BLaER1 treated with 17β-estradiol and CSF1 and Interleukin-3, amounts not matched to agents 10 nM and 100 nM (cell line): Measurements from ENCODE around the gene AKR1E2.

Experiments
- H3K27ac ChIP-seq, 11 experiments: shearing (Covaris generic); formaldehyde crosslinking; 2 replicates each; pipeline ENCODE4 v1.8.1; 2022
- H3K27me3 ChIP-seq, 11 experiments: shearing (Covaris generic); formaldehyde crosslinking; 2 replicates each; pipeline ENCODE4 v1.8.1; 2022
- H3K36me3 ChIP-seq, 11 experiments: shearing (Covaris generic); formaldehyde crosslinking; 2 replicates each; pipeline ENCODE4 v1.8.1; 2022
- H3K4me1 ChIP-seq, 10 experiments: shearing (Covaris generic); formaldehyde crosslinking; 2 replicates each; pipeline ENCODE4 v1.8.1; 2022
- H3K4me2 ChIP-seq, 11 experiments: shearing (Covaris generic); formaldehyde crosslinking; 2 replicates each; pipeline ENCODE4 v1.8.1; 2022
- H3K4me3 ChIP-seq, 10 experiments: shearing (Covaris generic); formaldehyde crosslinking; 2 replicates each; pipeline ENCODE4 v1.8.1; 2022
- H3K9ac ChIP-seq, 11 experiments: shearing (Covaris generic); formaldehyde crosslinking; 2 replicates each; pipeline ENCODE4 v1.8.1; 2022
- H3K9me3 ChIP-seq, 11 experiments: shearing (Covaris generic); formaldehyde crosslinking; replicated peaks in 1 of 11; 2 replicates each; pipeline ENCODE4 v1.8.1; 2022
- H4K20me1 ChIP-seq, 11 experiments: shearing (Covaris generic); formaldehyde crosslinking; 2 replicates each; pipeline ENCODE4 v1.8.1; 2022
- Cebpa-rat ChIP-seq, 11 experiments: shearing (Covaris generic); IDR thresholded peaks; 2 replicates each; pipeline ENCODE4 v1.8.1; 2022

Gene AKR1E2

GRCh38 chr10:4820804-4821401 is 5.1 kb upstream of the AKR1E2 start:
- H3K9ac ChIP-seq: no peak overlapping the region
- H4K20me1 ChIP-seq: no peaks in the 10 kb centered on the region
- peak overlapping the region in 2 of 11 experiments; percentile 29 to 60; a peak in 4 of 22 replicates for H3K4me2 ChIP-seq
- peak overlapping the region in 1 of 11 experiments; percentile 38; a peak in 1 of 22 replicates for H3K27ac ChIP-seq
- peaks cover 0 to 12% (median 7%) of the 10 kb centered on the region in 11 experiments; a peak in 14 of 22 replicates for H3K9me3 ChIP-seq
- no peak for TF ChIP-seq Cebpa-rat (IDR thresholded peaks at IDR 0.05)
- peaks cover 0 to 16% (median 0%) of the 10 kb centered on the region in 10 experiments; a peak in 4 of 20 replicates for H3K4me1 ChIP-seq
- H3K27me3 ChIP-seq: peaks cover 6 to 16% (median 12%) of the 10 kb centered on the region in 11 experiments
- no peaks in the 10 kb centered on the region for H3K36me3 ChIP-seq
- H3K4me3 ChIP-seq: no peak overlapping the region

GRCh38 chr10:4822208-4822607 is 3.8 kb upstream of the AKR1E2 start:
- Histone ChIP-seq H3K4me2 (no peak overlapping the region), H4K20me1 (no peaks in the 10 kb centered on the region), H3K27ac (no peak overlapping the region), H3K36me3 (no peaks in the 10 kb centered on the region), H3K4me1 (peaks cover 0 to 16% (median 0%) of the 10 kb centered on the region in 10 experiments; a peak in 4 of 20 replicates), H3K4me3 (no peak overlapping the region), H3K9ac (no peak overlapping the region), H3K27me3 (peaks cover 19 to 29% (median 25%) of the 10 kb centered on the region in 11 experiments), H3K9me3 (peaks cover 0 to 21% (median 15%) of the 10 kb centered on the region in 11 experiments; a peak in 14 of 22 replicates)
- no peak for TF ChIP-seq Cebpa-rat (IDR thresholded peaks at IDR 0.05)

GRCh38 chr10:4824791-4825310 is 1.2 kb upstream of the AKR1E2 start:
- peaks cover 24 to 41% (median 37%) of the 10 kb centered on the region in 11 experiments for H3K27me3 ChIP-seq
- H3K4me1 ChIP-seq: peaks cover 0 to 16% (median 0%) of the 10 kb centered on the region in 10 experiments; a peak in 4 of 20 replicates
- H4K20me1 ChIP-seq: no peaks in the 10 kb centered on the region
- no peak overlapping the region for H3K27ac ChIP-seq
- peaks cover 0 to 21% (median 15%) of the 10 kb centered on the region in 11 experiments; a peak in 14 of 22 replicates for H3K9me3 ChIP-seq
- TF ChIP-seq Cebpa-rat (IDR thresholded peaks at IDR 0.05): no peak
- H3K9ac ChIP-seq: no peak overlapping the region
- no peak overlapping the region for H3K4me2 ChIP-seq
- H3K4me3 ChIP-seq: no peak overlapping the region
- no peaks in the 10 kb centered on the region for H3K36me3 ChIP-seq

- Histone ChIP-seq H3K4me1 (peaks cover 0 to 12% (median 0%) of the 10 kb centered on the region in 10 experiments; a peak in 4 of 20 replicates), H3K4me3 (no peak overlapping the region), H3K36me3 (no peaks in the 10 kb centered on the region), H3K27ac (no peak overlapping the region), H3K4me2 (no peak overlapping the region), H3K9ac (no peak overlapping the region), H3K27me3 (peaks cover 24 to 41% (median 37%) of the 10 kb centered on the region in 11 experiments), H3K9me3 (peaks cover 0 to 21% (median 15%) of the 10 kb centered on the region in 11 experiments; a peak in 14 of 22 replicates), H4K20me1 (no peaks in the 10 kb centered on the region)
- no peak for TF ChIP-seq Cebpa-rat (IDR thresholded peaks at IDR 0.05)
Observed at GRCh38 chr10:4825456-4825867, 545 bp upstream of the AKR1E2 start.

- H4K20me1 ChIP-seq: no peaks in the 10 kb centered on the region
- H3K4me2 ChIP-seq: peak overlapping the region; percentile 21 to 73 (median 42); a peak in 15 of 22 replicates
- peaks cover 24 to 41% (median 37%) of the 10 kb centered on the region in 11 experiments for H3K27me3 ChIP-seq
- TF ChIP-seq Cebpa-rat (IDR thresholded peaks at IDR 0.05): no peak
- H3K27ac ChIP-seq: no peak overlapping the region
- no peaks in the 10 kb centered on the region for H3K36me3 ChIP-seq
- no peak overlapping the region for H3K9ac ChIP-seq
- H3K4me1 ChIP-seq: no peaks in the 10 kb centered on the region
- peaks cover 0 to 21% (median 15%) of the 10 kb centered on the region in 11 experiments; a peak in 14 of 22 replicates for H3K9me3 ChIP-seq
- peak overlapping the region in 6 of 10 experiments; percentile 20 to 63 (median 45); a peak in 6 of 20 replicates for H3K4me3 ChIP-seq
Observed at GRCh38 chr10:4826792-4827324, 851 bp downstream of the AKR1E2 start.

GRCh38 chr10:4828005-4828404 is 2.0 kb downstream of the AKR1E2 start:
- no peaks in the 10 kb centered on the region for H4K20me1 ChIP-seq
- H3K4me3 ChIP-seq: no peak overlapping the region
- no peak overlapping the region for H3K4me2 ChIP-seq
- peaks cover 24 to 41% (median 37%) of the 10 kb centered on the region in 11 experiments for H3K27me3 ChIP-seq
- no peaks in the 10 kb centered on the region for H3K36me3 ChIP-seq
- H3K4me1 ChIP-seq: no peaks in the 10 kb centered on the region
- H3K9ac ChIP-seq: no peak overlapping the region
- TF ChIP-seq Cebpa-rat (IDR thresholded peaks at IDR 0.05): no peak
- no peak overlapping the region for H3K27ac ChIP-seq
- peaks cover 0 to 21% (median 15%) of the 10 kb centered on the region in 11 experiments; a peak in 14 of 22 replicates for H3K9me3 ChIP-seq

GRCh38 chr10:4830551-4830950 is 4.5 kb downstream of the AKR1E2 start:
- no peaks in the 10 kb centered on the region for H3K4me1 ChIP-seq

GRCh38 chr10:4831091-4831490 is 5.1 kb downstream of the AKR1E2 start:
- Histone ChIP-seq H3K4me1 (no peaks in the 10 kb centered on the region), H4K20me1 (no peaks in the 10 kb centered on the region), H3K27me3 (peaks cover 13 to 25% (median 23%) of the 10 kb centered on the region in 11 experiments), H3K36me3 (no peaks in the 10 kb centered on the region), H3K27ac (no peak overlapping the region), H3K9me3 (peaks cover 0 to 8% (median 6%) of the 10 kb centered on the region in 11 experiments; a peak in 14 of 22 replicates), H3K4me3 (no peak overlapping the region), H3K4me2 (no peak overlapping the region), H3K9ac (no peak overlapping the region)
- no peak for TF ChIP-seq Cebpa-rat (IDR thresholded peaks at IDR 0.05)

More at GRCh38 chr10:4830551-4830950, 4.5 kb downstream of the AKR1E2 start:
- Histone ChIP-seq H3K9me3 (peaks cover 0 to 14% (median 11%) of the 10 kb centered on the region in 11 experiments; a peak in 14 of 22 replicates), H3K9ac (no peak overlapping the region), H3K4me3 (no peak overlapping the region), H3K27me3 (peaks cover 18 to 31% (median 28%) of the 10 kb centered on the region in 11 experiments), H3K36me3 (no peaks in the 10 kb centered on the region), H4K20me1 (no peaks in the 10 kb centered on the region), H3K4me2 (no peak overlapping the region), H3K27ac (no peak overlapping the region)
- no peak for TF ChIP-seq Cebpa-rat (IDR thresholded peaks at IDR 0.05)

- TF ChIP-seq Cebpa-rat (IDR thresholded peaks at IDR 0.05): no peak
- Histone ChIP-seq H3K27me3 (peaks cover 0 to 3% (median under 1%) of the 10 kb centered on the region in 11 experiments; a peak in 9 of 22 replicates), H3K4me3 (no peak overlapping the region)
Observed at GRCh38 chr10:4833286-4833685, 7.3 kb downstream of the AKR1E2 start.

More at GRCh38 chr10:4833286-4833685, 7.3 kb downstream of the AKR1E2 start:
- Histone ChIP-seq H4K20me1 (no peaks in the 10 kb centered on the region), H3K9ac (no peak overlapping the region), H3K36me3 (no peaks in the 10 kb centered on the region), H3K27ac (no peak overlapping the region), H3K4me2 (no peak overlapping the region), H3K4me1 (no peaks in the 10 kb centered on the region), H3K9me3 (no peaks in the 10 kb centered on the region)
